Left ventricle myocardium inferior (tissue), 1 donor: ENCODE measurements around the gene DDC. TPM values are rescaled to one million over a fixed set of nuclear protein-coding genes. Genes with fewer than 3 reads are reported as not detected.

Experiments
- DNase-seq: peaks from one replicate; pipeline ENCODE4 v3.0.0-alpha.2; 2020
- H3K27ac ChIP-seq: fragments of 200-600 bp; replicated peaks from 2 replicates; pipeline ENCODE4 v1.8.0; 2021
- H3K27me3 ChIP-seq: fragments of 200-600 bp; 2 replicates; pipeline ENCODE4 v1.8.0; 2021; ENCODE audit warnings: low read depth
- H3K36me3 ChIP-seq: fragments of 200-600 bp; 2 replicates; pipeline ENCODE4 v1.8.0; 2021
- H3K4me1 ChIP-seq: fragments of 200-600 bp; 2 replicates; pipeline ENCODE4 v1.8.0; 2021
- H3K4me3 ChIP-seq: fragments of 200-600 bp; 2 replicates; pipeline ENCODE4 v1.8.0; 2021; ENCODE audit warnings: mild to moderate bottlenecking, moderate library complexity
- H3K9me3 ChIP-seq: fragments of 200-600 bp; replicated peaks from 2 replicates; pipeline ENCODE4 v1.8.0; 2021
- CTCF ChIP-seq: fragments of 200-600 bp; IDR thresholded peaks from 2 replicates; pipeline ENCODE4 v1.8.0; 2021; ENCODE audit warnings: antibody characterized with exemption, mild to moderate bottlenecking, borderline replicate concordance
- intact Hi-C: fragments of 100-400 bp; cut with micrococcal nuclease; formaldehyde crosslinking; loops from one replicate; pipeline ENCODE4 v1.11.0; 2022
- total RNA-seq: library from RNA; stranded (reverse); fragmentation: NEBNext Ultra II Directional; extraction: Animal tissue kit (Norgen Biotek cat#: 25700); gene quantifications from one replicate; pipeline ENCODE4 v1.2.1, GENCODE V29; 2021
- donor health status: DM: no; HTN: yes; CAD: no; lungs with severe emphysema.

The DDC gene
- total RNA-seq, 1 donor from 2014 or later = not detected

- TF ChIP-seq CTCF = no peak
- H3K9me3 ChIP-seq = no peaks in the 10 kb centered on the region
- H3K4me1 ChIP-seq = peaks cover 33% of the 10 kb centered on the region
- H3K4me3 ChIP-seq = no peak overlapping the region
- no peak for DNase-seq
- intact Hi-C loops = no loop called here
- H3K27me3 ChIP-seq = no peaks in the 10 kb centered on the region
- H3K36me3 ChIP-seq = no peaks in the 10 kb centered on the region
- H3K27ac ChIP-seq = no peak overlapping the region
Measured at GRCh38 chr7:50499092-50499491, 66.1 kb downstream of the DDC start.

- no peak overlapping the region for H3K4me3 ChIP-seq
- no peak for TF ChIP-seq CTCF
- no peak for DNase-seq
- intact Hi-C loops = no loop called here
- H3K4me1 ChIP-seq = peaks cover 29% of the 10 kb centered on the region
- H3K27ac ChIP-seq = peak overlapping the region; percentile 28
- no peaks in the 10 kb centered on the region for H3K27me3 ChIP-seq
- no peaks in the 10 kb centered on the region for H3K9me3 ChIP-seq
- no peaks in the 10 kb centered on the region for H3K36me3 ChIP-seq
Measured at GRCh38 chr7:50497968-50498367, 67.2 kb downstream of the DDC start.

GRCh38 chr7:50497068-50497642 lies 68.0 kb downstream of the DDC start:
- no peaks in the 10 kb centered on the region for H3K36me3 ChIP-seq
- no peaks in the 10 kb centered on the region for H3K9me3 ChIP-seq
- TF ChIP-seq CTCF = no peak
- peaks cover 21% of the 10 kb centered on the region for H3K4me1 ChIP-seq
- intact Hi-C loops = no loop called here
- H3K27me3 ChIP-seq = no peaks in the 10 kb centered on the region
- no peak overlapping the region for H3K4me3 ChIP-seq
- H3K27ac ChIP-seq = no peak overlapping the region
- no peak for DNase-seq

- intact Hi-C loops = no loop called here
- no peak for TF ChIP-seq CTCF
- no peak overlapping the region for H3K27ac ChIP-seq
Measured at GRCh38 chr7:50496569-50496968, 68.6 kb downstream of the DDC start.

GRCh38 chr7:50495746-50496145 lies 69.5 kb downstream of the DDC start:
- no peak for TF ChIP-seq CTCF
- no peak overlapping the region for H3K27ac ChIP-seq
- no peaks in the 10 kb centered on the region for H3K9me3 ChIP-seq
- H3K36me3 ChIP-seq = no peaks in the 10 kb centered on the region
- H3K4me3 ChIP-seq = no peak overlapping the region
- intact Hi-C loops = no loop called here
- H3K27me3 ChIP-seq = peaks cover 4% of the 10 kb centered on the region
- DNase-seq = no peak
- H3K4me1 ChIP-seq = peaks cover 13% of the 10 kb centered on the region

More at GRCh38 chr7:50496569-50496968, 68.6 kb downstream of the DDC start:
- no peaks in the 10 kb centered on the region for H3K9me3 ChIP-seq
- peaks cover 15% of the 10 kb centered on the region for H3K4me1 ChIP-seq
- no peaks in the 10 kb centered on the region for H3K36me3 ChIP-seq
- no peak for DNase-seq
- H3K27me3 ChIP-seq = peaks cover 4% of the 10 kb centered on the region
- no peak overlapping the region for H3K4me3 ChIP-seq
